ENCODE data around the gene MRFAP1. TPM values are rescaled to one million over a fixed set of nuclear protein-coding genes. Genes with fewer than 3 reads are reported as not detected.
A peak's percentile ranks its signal among the peaks of the same experiment; 100 is the strongest.

The MRFAP1 gene
- polyA plus RNA-seq (ENCODE audit: insufficient read length): 229 TPM

GRCh38 chr4:6640292-6641163 lies at the start of gene MRFAP1:
Gene MRFAP1 (plus strand): TSS chr4:6640685. CDS start chr4:6640863, 178 bp downstream.
- DNase-seq (ENCODE audit: low read depth): peak; percentile 87

- DNase-seq (ENCODE audit: low read depth): no peak
These were observed 49.2 kb upstream of the MRFAP1 start for GRCh38 chr4:6591313-6591712.

DNA sequence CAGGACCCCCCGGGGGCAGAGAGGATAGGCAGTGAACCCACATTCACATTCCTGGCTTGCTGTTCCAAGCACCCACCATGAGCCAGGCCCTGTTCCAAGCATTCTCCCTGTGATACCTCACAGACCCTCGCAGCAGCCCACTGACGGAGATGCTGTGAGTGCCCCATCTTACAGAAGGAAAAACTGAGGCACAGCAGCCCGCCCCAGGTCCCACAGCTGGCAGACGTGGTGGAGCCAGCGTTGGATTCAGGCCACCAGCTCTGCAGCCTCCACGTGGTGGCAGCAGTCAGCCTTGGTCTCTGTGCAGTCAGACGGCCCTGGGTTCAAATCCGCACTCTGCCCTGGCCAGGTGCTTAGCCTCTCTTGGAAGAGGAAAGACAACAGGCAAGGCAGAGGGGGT lies 48.7 kb upstream of the MRFAP1 start:
- DNase-seq (ENCODE audit: low read depth): no peak

- no peak for DNase-seq (ENCODE audit: low read depth)
These were observed 47.5 kb upstream of the MRFAP1 start for GRCh38 chr4:6592804-6593563.

GRCh38 chr4:6594341-6594740 lies 46.1 kb upstream of the MRFAP1 start:
- no peak for DNase-seq (ENCODE audit: low read depth)

DNA sequence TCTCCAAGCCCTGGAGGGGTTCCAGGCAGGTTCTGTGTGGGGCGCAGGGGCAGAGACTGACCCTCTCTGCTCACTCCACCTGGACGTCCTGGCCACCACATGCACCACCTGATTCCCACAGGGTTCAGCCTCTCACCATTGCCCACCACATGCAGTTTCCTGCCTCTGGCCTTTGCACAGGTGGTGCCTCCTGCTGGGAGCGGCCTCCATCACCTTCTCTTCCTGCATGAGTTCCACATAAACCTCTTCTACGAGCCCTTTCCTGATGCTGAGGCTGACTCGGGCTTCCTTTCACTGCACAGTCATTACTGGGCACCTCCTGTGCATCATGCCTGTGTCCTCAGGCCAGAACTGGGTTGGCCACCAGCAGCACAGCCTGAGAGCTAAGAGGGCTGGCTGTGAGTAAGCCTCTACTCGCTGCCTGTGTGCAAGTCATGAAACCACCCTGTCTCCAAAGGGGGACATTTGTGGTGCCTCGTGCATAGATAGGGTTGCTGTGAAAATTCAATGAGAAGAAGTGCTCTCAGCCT lies 45.6 kb upstream of the MRFAP1 start:
- no peak for DNase-seq (ENCODE audit: low read depth)

GRCh38 chr4:6595897-6596537 lies 44.5 kb upstream of the MRFAP1 start:
- no peak for DNase-seq (ENCODE audit: low read depth)

DNA sequence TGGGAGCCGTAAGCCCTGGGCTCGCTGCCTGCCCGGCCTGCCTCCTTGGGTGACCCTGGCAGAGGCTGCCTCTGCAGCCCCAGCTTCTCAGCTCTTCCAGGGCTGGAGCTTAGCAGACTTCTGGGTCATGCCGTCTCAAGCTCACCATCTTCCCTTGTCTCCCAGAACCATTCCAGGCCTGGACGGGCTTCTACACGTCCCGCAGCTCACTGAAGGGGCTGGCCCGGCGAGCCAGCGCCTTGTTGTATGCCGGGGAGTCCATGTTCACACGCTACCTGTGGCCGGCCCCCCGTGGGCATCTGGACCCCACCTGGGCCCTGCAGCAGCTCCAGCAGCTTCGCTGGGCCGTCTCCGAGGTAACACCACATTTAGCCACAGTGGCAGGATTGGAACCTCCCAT lies 43.5 kb upstream of the MRFAP1 start:
- no peak for DNase-seq (ENCODE audit: low read depth)

DNA sequence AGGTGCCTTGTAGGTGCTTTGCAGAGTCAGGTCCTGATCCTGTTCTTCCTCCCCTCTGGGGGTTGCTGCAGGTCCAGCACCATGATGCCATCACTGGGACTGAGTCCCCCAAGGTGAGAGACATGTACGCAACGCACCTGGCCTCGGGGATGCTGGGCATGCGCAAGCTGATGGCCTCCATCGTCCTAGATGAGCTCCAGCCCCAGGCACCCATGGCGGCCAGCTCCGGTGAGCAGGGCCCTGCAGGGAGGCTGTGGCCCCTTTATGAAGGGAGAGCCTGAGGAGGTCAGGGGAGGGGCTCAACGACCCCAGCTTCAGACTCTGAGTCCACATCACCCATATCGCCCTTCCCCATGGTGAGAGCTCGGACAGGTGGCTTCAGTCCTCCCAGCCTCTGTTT lies 42.4 kb upstream of the MRFAP1 start:
- no peak for DNase-seq (ENCODE audit: low read depth)

GRCh38 chr4:6598641-6599040 lies 41.8 kb upstream of the MRFAP1 start:
- no peak for DNase-seq (ENCODE audit: low read depth)

DNA sequence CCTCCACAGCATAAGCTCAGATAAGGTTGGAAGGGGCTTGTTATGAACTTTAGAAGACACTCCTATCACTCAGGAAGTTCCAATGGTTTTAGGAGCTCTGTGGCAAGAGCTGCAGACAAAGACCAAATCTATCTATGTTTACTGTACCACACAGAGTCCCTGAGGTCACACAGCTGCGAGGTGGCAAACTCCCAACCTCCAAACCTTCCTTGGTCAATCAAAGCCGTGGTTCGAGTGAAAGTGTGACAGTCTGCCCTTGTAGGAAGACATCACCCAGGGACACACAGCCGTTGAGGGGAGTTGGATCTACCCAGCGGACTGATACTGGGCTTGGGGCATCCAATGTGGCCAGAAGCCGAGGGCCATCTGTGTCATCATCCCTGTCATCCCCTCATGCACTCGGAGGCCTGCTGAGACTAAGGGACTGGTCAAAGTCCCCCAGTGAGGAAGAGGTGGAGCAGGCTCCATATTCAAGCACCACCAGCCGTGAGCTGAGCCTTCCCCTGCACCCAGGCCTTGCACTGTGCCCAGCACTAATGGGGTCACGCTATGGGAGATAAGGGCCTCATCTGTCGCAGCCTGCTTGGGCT lies 38.7 kb upstream of the MRFAP1 start:
- DNase-seq (ENCODE audit: low read depth): no peak

- DNase-seq (ENCODE audit: low read depth): no peak
These were observed 38.2 kb upstream of the MRFAP1 start for GRCh38 chr4:6602289-6602688.

DNA sequence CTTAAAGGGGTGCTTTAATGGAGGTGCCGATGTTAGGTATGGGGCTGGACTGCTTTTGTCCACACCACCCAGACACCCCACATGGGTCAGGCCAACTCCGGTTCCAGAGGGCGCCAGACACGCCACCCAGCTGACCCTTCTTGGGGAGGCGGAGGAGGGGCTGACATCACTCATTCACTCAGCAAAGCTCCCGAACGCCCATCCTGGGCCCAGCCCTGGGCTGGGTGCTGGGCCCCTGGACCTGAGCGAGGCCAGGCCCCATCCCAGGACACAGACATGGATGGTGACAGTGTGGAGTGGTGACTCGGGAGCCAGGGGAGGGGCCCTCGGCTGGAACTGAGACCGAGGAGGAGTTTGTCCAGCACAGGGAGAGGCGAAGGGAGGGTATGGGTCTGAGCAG lies 37.4 kb upstream of the MRFAP1 start:
- no peak for DNase-seq (ENCODE audit: low read depth)

GRCh38 chr4:6605114-6605513 lies 35.4 kb upstream of the MRFAP1 start:
- no peak for DNase-seq (ENCODE audit: low read depth)

DNA sequence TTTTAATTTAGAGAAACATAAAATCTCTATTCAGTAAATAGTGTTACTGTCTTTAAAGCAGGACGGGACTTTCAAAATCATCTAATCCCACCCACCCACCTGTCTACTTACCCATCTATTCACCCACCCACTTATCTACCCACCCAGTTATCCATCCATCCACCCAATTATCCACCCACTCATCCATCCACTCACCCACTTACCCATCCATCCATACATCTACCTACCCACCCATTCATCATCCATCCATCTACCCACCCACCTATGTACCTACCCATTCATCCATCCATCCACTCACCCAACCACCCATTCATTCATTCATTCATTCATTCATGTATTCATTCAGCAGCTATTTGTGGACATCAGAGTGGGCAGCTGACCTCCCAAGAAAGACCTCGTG lies 34.9 kb upstream of the MRFAP1 start:
- DNase-seq (ENCODE audit: low read depth): no peak

GRCh38 chr4:6606465-6607235 lies 33.8 kb upstream of the MRFAP1 start:
- no peak for DNase-seq (ENCODE audit: low read depth)

DNA sequence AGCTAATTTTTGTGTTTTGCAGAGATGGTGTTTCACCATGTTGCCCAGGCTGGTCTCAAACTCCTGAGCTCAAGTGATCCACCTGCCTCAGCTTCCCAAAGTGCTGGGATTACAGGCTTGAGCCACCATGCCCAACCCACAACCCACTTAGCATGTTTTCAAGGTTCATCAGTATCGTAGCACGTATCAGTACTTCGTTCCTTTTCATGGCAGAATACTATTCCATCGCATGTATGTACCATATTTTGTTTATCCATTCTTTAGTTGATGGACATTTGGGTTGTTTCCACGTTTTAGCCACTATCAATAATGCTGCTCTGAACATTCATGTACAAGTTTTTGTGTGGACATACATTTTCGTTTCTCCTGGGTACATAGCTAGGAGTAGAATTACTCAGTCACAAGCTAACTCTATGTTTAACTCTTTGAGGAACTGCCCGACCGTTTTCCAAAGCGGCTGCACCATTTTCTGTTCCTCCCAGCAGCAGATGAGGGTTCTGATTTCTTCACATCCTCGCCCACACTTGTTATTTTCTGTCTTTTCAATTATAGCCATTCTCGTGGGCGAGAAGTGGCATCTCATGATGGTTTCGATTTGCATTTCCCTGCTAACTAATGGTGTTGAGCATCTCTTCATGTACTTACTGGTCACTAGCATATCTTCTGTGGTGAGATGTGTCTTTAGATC lies 33.0 kb upstream of the MRFAP1 start:
- DNase-seq (ENCODE audit: low read depth): no peak

DNA sequence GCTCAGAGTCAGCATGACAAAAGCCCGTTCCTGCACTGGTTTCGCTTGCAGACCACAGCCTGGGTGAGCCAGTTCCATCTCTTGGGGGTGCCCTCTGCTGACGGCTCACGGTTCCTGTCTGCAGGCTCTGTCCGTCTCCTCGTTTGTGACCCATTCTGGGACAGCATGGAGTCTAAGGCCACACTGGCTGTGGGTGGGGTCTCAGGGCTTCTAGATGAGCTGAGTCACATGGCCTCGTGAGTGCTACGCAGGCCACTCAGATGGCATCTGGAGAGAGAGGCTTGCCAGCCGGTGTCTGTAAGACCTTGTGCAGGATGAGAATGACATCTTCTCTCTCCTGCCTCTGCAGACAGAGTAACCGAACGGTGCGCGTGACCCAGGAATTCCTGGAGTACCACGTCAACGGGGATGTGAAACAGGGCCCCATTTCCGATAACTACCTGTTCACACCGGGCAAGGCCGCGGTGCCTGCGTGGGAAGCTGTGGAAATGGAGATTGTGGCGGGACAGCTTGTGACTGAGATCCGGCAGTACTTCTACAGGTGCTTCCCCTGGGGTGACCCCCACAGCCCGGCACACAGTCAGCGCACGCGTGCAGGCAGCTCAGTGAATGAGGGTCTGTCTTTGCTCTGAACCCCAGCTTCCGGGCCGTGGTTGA lies 31.6 kb upstream of the MRFAP1 start:
- DNase-seq (ENCODE audit: low read depth): no peak

GRCh38 chr4:6609415-6610079 lies 30.9 kb upstream of the MRFAP1 start:
- no peak for DNase-seq (ENCODE audit: low read depth)
